ENCODE data around the gene ATXN7L3B.

Gene ATXN7L3B

DNA sequence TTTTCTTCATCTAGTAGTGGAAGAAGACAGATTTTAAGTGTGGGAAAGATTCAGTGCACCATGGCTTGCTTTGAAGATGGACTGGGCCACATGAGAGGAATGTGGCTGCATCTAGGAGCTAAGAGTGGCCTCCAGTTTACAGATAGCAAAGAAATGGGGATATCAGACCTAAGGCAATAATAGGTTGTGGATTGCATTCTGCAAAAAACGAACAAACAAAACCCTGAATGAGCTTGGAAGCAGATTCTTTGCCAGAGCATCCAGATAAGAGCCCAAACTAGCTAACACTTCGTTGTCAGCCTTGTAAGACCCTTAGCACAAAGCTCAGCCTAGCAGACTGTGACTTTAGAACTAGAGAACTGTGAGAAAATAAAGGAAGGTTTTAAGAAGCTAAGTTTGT, 9.6 kb downstream of the ATXN7L3B start:
- DNase-seq (ENCODE audit: low read depth in 3 of 3, low spot score in 1 of 3), result no peak

- DNase-seq (ENCODE audit: low read depth in 3 of 3, low spot score in 1 of 3), result no peak
Measured at GRCh38 chr12:74551291-74551690, 13.7 kb downstream of the ATXN7L3B start.

DNA sequence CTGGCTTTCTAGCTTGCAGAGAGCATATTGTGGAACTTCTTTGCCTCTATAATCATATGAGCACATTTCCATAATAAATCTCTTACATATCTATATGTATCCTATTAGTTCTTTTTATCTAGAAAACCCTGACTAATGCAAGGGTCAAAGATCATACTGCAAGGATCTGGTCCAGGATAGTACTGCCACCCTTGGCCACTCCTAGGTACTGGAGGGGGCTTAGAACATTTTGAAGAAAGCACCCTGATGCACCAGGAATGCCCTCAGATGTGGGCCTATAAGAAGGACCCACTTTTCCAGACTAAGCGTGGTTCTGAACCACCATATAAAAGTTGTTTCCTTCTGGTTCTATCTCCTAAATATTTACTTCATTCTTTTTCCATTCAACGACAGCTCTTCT, 14.6 kb downstream of the ATXN7L3B start:
- DNase-seq (ENCODE audit: low read depth in 3 of 3, low spot score in 1 of 3), result no peak

DNA sequence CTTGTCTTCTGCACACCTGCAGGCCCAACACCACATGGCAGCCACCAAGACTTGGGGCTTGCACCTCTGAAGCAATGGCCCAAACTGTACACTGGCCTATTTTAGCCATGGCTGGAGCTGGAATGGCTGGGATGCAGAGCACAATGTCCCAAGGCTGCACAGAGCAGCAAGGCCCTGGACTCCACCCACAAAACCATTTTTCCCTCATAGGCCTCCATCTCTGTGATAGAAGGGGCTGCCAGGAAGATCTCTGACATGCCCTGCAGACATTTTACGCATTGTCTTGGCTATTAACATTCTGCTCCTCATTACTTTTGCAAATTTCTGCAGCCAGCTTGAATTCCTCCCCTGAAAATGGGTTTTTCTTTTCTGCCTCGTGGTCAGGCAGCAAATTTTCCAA, 22.1 kb downstream of the ATXN7L3B start:
- DNase-seq (ENCODE audit: low read depth in 3 of 3, low spot score in 1 of 3), result no peak

GRCh38 chr12:74563927-74564326, 26.3 kb downstream of the ATXN7L3B start:
- DNase-seq (ENCODE audit: low read depth in 3 of 3, low spot score in 1 of 3), result no peak

DNA sequence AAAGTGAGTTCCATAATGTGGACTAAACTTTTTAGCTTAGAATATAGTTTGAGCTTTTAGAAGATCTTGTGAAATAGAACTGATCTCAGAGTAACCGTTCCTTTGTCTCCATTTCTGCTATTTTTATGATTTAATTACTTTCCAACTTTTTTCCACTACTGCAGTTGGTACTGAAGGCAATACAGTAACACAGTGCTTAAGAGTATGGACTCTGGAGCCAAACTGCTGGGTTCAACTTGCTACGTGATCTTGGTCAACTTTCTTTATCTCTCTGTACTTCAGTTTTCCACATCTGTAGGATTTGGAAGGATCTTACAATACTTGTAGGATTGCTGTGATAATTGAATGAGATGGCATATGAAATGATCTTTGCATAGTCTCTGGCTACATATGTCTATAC, 40.9 kb downstream of the ATXN7L3B start:
- no peak for DNase-seq (ENCODE audit: low read depth in 3 of 3, low spot score in 1 of 3)

GRCh38 chr12:74579446-74579845, 41.8 kb downstream of the ATXN7L3B start:
- no peak for DNase-seq (ENCODE audit: low read depth in 3 of 3, low spot score in 1 of 3)

GRCh38 chr12:74579981-74580380, 42.3 kb downstream of the ATXN7L3B start:
- DNase-seq (ENCODE audit: low read depth in 3 of 3, low spot score in 1 of 3), result no peak

DNA sequence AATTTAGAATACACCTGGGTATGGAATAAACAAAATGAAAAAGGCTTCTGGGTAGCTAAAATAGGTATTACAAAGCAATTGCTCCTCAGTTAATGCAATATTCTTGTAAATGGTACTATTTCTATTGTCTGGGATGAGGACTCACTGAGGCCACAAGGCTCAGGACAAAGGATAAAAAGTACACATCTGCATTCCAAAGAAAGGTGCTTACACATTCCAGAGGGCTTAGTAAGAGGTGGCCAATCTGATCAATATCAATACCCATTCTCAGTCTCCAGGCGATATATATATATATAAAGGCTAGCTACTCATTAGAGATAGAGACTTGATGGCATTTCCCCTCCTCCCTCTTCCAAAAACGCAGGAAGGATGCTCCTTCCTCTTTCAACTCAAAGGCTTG, 43.8 kb downstream of the ATXN7L3B start:
- no peak for DNase-seq (ENCODE audit: low read depth in 3 of 3, low spot score in 1 of 3)

DNA sequence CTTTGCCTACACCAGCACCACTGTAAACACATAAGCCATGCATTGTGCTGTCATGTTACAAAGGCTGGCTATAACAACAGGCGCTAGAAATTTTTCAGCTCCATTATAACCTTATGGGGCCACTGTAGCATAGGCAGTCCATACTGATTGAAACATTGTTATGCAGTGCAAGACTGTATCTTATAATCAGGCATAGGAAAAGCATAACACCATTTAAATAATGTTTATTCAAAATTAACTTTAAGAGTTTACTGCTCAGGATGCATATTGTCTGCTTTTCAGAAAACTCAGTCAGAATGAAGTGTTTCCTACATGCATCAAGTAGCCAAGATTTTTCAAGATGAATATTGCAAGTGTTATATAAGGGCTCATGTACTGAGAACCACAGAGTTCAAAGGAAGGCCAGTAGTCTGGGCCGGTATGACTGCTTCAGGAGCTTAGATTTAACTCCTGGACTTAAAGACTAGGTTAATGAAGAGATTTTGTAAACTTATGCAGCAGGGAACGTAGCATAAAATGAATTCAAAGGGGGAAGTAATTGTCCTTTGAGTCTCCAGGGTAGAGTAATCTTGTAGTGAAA, 46.9 kb downstream of the ATXN7L3B start:
- DNase-seq (ENCODE audit: low read depth in 3 of 3, low spot score in 1 of 3), result no peak

- no peak for DNase-seq (ENCODE audit: low read depth in 3 of 3, low spot score in 1 of 3)
Measured at GRCh38 chr12:74586251-74586650, 48.6 kb downstream of the ATXN7L3B start.
